ENCODE results near the gene DHX34.
A peak's percentile ranks its signal among the peaks of the same experiment; 100 is the strongest.

DHX34 gene

DNA sequence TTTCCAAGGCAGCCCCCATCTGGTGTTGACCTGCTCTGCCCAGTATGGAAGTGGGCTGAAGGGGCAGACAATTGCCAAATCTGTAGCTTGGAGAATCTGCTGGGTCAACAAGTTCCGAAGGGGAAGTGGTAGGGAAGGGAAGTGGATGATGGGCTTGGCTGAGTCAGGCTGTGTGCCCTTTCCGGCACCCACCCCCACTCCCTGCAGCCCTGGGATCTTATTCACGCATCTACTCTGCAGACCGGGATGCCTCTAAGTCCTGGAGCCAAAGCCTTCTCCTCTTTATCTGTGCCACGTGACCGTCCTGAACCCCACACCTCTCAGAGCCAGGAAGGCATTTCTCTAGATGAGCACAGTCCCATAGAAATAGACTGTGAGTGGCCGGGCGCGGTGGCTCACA, 24.6 kb upstream of the DHX34 start:
- no peaks in the 10 kb centered on the region for H3F3A ChIP-seq (ENCODE audit: control insufficient read depth, insufficient read depth)
- H3K27ac ChIP-seq (ENCODE audit: low read depth, low read length) = no peak overlapping the region
- H3K4me3 ChIP-seq (ENCODE audit: low read length) = no peak overlapping the region
- peaks cover 5% of the 10 kb centered on the region; the same call in 1 of the 2 replicates for H3K27me3 ChIP-seq (ENCODE audit: control insufficient read depth, low read length)
- H3K79me2 ChIP-seq (ENCODE audit: control insufficient read depth, low read length) = no peaks in the 10 kb centered on the region
- H3K9me2 ChIP-seq (replicated peaks; ENCODE audit: control insufficient read depth, low read length) = no peaks in the 10 kb centered on the region
- no peaks in the 10 kb centered on the region for H3K9me3 ChIP-seq (ENCODE audit: control insufficient read depth, insufficient read depth, low read length)
- H3K36me3 ChIP-seq (ENCODE audit: control insufficient read depth, low read length) = no peaks in the 10 kb centered on the region
- no peaks in the 10 kb centered on the region for H4K20me1 ChIP-seq (ENCODE audit: control insufficient read depth, insufficient read depth, low read depth, low read length)
- peaks cover 7% of the 10 kb centered on the region for H3K4me1 ChIP-seq (ENCODE audit: control insufficient read depth, low read length)
- no peak for TF ChIP-seq EZH2phosphoT487 (IDR thresholded peaks at IDR 0.05; ENCODE audit: borderline replicate concordance, low read length)
- TF ChIP-seq, protein P1, sequence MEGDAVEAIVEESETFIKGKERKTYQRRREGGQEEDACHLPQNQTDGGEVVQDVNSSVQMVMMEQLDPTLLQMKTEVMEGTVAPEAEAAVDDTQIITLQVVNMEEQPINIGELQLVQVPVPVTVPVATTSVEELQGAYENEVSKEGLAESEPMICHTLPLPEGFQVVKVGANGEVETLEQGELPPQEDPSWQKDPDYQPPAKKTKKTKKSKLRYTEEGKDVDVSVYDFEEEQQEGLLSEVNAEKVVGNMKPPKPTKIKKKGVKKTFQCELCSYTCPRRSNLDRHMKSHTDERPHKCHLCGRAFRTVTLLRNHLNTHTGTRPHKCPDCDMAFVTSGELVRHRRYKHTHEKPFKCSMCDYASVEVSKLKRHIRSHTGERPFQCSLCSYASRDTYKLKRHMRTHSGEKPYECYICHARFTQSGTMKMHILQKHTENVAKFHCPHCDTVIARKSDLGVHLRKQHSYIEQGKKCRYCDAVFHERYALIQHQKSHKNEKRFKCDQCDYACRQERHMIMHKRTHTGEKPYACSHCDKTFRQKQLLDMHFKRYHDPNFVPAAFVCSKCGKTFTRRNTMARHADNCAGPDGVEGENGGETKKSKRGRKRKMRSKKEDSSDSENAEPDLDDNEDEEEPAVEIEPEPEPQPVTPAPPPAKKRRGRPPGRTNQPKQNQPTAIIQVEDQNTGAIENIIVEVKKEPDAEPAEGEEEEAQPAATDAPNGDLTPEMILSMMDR (IDR thresholded peaks at IDR 0.05; ENCODE audit: low read depth, low read length, poor library complexity, severe bottlenecking) = no peak
- no peak overlapping the region for H3K4me2 ChIP-seq (ENCODE audit: low read length)

DNA sequence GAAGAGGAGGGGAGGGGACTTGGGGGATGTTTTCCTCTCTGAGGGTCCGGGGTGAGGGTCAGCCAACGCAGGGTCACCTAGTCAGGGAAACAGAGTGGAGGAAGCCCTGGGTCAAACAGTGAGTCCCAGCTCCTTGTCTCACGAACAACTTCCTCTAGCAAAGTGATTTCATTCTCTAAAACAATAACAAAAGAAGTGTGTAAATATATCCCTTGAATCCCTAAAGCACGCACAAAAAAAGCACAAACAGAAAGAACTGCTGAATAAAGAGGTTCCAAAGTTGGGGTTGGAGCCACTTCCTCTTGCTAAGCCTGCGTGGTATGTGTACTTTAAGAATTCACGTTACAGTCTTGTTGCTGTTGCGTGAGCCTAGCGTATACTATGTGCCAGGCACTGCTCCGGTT, 18.6 kb upstream of the DHX34 start:
- no peaks in the 10 kb centered on the region for H3F3A ChIP-seq (ENCODE audit: control insufficient read depth, insufficient read depth)
- peaks cover 10% of the 10 kb centered on the region for H3K4me1 ChIP-seq (ENCODE audit: control insufficient read depth, low read length)
- H3K79me2 ChIP-seq (ENCODE audit: control insufficient read depth, low read length) = no peaks in the 10 kb centered on the region
- H3K36me3 ChIP-seq (ENCODE audit: control insufficient read depth, low read length) = no peaks in the 10 kb centered on the region
- H3K27me3 ChIP-seq (ENCODE audit: control insufficient read depth, low read length) = peaks cover 2% of the 10 kb centered on the region; the same call in 1 of the 2 replicates
- no peak for TF ChIP-seq EZH2phosphoT487 (IDR thresholded peaks at IDR 0.05; ENCODE audit: borderline replicate concordance, low read length)
- TF ChIP-seq, protein P1 (IDR thresholded peaks at IDR 0.05; ENCODE audit: low read depth, low read length, poor library complexity, severe bottlenecking) = no peak
- no peak overlapping the region for H3K4me3 ChIP-seq (ENCODE audit: low read length)
- H3K9me2 ChIP-seq (replicated peaks; ENCODE audit: control insufficient read depth, low read length) = no peaks in the 10 kb centered on the region
- 0 out of 2 replicates have a peak overlapping the region, but pooled peaks have one; percentile 37 for H3K4me2 ChIP-seq (ENCODE audit: low read length)
- no peaks in the 10 kb centered on the region for H3K9me3 ChIP-seq (ENCODE audit: control insufficient read depth, insufficient read depth, low read length)
- no peak overlapping the region for H3K27ac ChIP-seq (ENCODE audit: low read depth, low read length)
- H4K20me1 ChIP-seq (ENCODE audit: control insufficient read depth, insufficient read depth, low read depth, low read length) = no peaks in the 10 kb centered on the region

DNA sequence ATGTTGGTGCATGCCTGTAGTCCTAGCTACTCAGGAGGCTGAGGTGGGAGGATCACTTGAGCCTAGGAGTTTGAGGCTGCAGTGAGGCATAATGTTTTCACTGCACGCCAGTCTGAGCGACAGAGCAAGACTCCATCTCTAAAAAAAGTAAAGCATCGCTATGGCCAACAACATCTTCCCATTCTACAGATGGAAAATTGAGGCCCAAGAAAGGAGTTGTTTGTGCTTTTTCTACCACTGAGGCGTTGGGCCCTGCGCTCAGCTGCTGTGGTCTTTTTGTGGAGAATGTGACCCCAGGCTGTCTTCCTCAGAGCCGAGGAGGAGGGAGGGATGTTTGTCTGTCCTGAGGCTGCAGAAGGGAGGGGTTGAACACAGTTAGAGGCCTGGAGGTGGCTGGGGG, 17.6 kb upstream of the DHX34 start:
- no peak for TF ChIP-seq EZH2phosphoT487 (IDR thresholded peaks at IDR 0.05; ENCODE audit: borderline replicate concordance, low read length)
- TF ChIP-seq, protein P1 (IDR thresholded peaks at IDR 0.05; ENCODE audit: low read depth, low read length, poor library complexity, severe bottlenecking) = no peak
- Histone ChIP-seq H3K4me1 (ENCODE audit: control insufficient read depth, low read length) (peaks cover 13% of the 10 kb centered on the region), H3K27me3 (ENCODE audit: control insufficient read depth, low read length) (peaks cover 2% of the 10 kb centered on the region; the same call in 1 of the 2 replicates), H3K27ac (ENCODE audit: low read depth, low read length) (no peak overlapping the region), H3F3A (ENCODE audit: control insufficient read depth, insufficient read depth) (no peaks in the 10 kb centered on the region), H3K36me3 (ENCODE audit: control insufficient read depth, low read length) (no peaks in the 10 kb centered on the region), H3K9me2 (replicated peaks; ENCODE audit: control insufficient read depth, low read length) (no peaks in the 10 kb centered on the region), H3K4me2 (ENCODE audit: low read length) (no peak overlapping the region), H3K4me3 (ENCODE audit: low read length) (no peak overlapping the region), H3K79me2 (ENCODE audit: control insufficient read depth, low read length) (no peaks in the 10 kb centered on the region), H4K20me1 (ENCODE audit: control insufficient read depth, insufficient read depth, low read depth, low read length) (no peaks in the 10 kb centered on the region), H3K9me3 (ENCODE audit: control insufficient read depth, insufficient read depth, low read length) (no peaks in the 10 kb centered on the region)
